RWPE2 (cell line): Measurements from ENCODE around the gene OTOF.

Experiments
- ATAC-seq: fragments of 200-7000 bp; cut with Tn5 transposase; 3 replicates; pipeline ENCODE4 v1.9.1; 2021; ENCODE audit warnings: low read depth
- DNase-seq: peaks from one replicate; pipeline ENCODE4 v3.0.0-alpha.2; 2020; ENCODE audit warnings: low spot score
- H3K27ac ChIP-seq: fragments of 450-650 bp; 2 replicates; pipeline ENCODE4 v1.5.1; 2017; ENCODE audit warnings: mild to moderate bottlenecking; ENCODE audit not compliant: poor library complexity, severe bottlenecking
- H3K27me3 ChIP-seq: fragments of 250-450 bp; sonication (Bioruptor Pico); 2 replicates; pipeline ENCODE4 v1.5.1; 2021; ENCODE audit warnings: mild to moderate bottlenecking, moderate library complexity; ENCODE audit not compliant: insufficient read depth, poor library complexity, severe bottlenecking
- H3K36me3 ChIP-seq: fragments of 250-450 bp; sonication (Bioruptor Pico); 2 replicates; pipeline ENCODE4 v1.5.1; 2020; ENCODE audit warnings: low read depth, mild to moderate bottlenecking, moderate library complexity
- H3K4me1 ChIP-seq: fragments of 250-450 bp; sonication (Bioruptor Pico); 2 replicates; pipeline ENCODE4 v1.5.1; 2021; ENCODE audit warnings: mild to moderate bottlenecking, moderate library complexity; ENCODE audit not compliant: insufficient read depth, poor library complexity, severe bottlenecking
- H3K4me3 ChIP-seq: fragments of 250-450 bp; sonication (Bioruptor Pico); 2 replicates; pipeline ENCODE4 v1.5.1; 2021; ENCODE audit warnings: mild to moderate bottlenecking, moderate library complexity; ENCODE audit not compliant: severe bottlenecking
- H3K9me3 ChIP-seq: fragments of 250-450 bp; sonication (Bioruptor Pico); 2 replicates; pipeline ENCODE4 v1.5.1; 2021; ENCODE audit warnings: mild to moderate bottlenecking, moderate library complexity; ENCODE audit not compliant: severe bottlenecking
- TF ChIP-seq, protein P1 (sequence below): fragments of 450-650 bp; IDR thresholded peaks from one replicate; pipeline ENCODE4 v1.5.1; 2017; ENCODE audit warnings: mild to moderate bottlenecking, moderate library complexity; ENCODE audit not compliant: poor library complexity, severe bottlenecking

The OTOF gene

DNA sequence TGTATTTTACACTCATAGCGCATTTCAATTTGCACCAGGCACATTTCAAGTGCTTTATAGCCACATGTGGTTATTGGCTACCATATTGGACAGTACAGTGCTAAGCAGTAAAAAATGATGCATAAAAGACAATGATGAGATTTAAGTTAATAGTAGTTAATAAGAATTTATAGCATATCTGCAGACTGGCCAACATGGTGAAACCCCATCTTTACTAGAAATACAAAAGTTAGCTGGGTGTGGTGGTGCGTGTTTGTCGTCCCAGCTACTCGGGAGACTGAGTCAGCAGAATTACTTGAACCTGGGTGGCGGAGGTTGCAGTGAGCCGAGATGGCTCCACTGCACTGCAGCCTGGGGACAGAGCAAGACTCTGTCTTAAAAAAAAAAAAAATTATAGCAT is 66.5 kb downstream of the OTOF start:
- H3K36me3 ChIP-seq = no peaks in the 10 kb centered on the region
- TF ChIP-seq, protein P1, sequence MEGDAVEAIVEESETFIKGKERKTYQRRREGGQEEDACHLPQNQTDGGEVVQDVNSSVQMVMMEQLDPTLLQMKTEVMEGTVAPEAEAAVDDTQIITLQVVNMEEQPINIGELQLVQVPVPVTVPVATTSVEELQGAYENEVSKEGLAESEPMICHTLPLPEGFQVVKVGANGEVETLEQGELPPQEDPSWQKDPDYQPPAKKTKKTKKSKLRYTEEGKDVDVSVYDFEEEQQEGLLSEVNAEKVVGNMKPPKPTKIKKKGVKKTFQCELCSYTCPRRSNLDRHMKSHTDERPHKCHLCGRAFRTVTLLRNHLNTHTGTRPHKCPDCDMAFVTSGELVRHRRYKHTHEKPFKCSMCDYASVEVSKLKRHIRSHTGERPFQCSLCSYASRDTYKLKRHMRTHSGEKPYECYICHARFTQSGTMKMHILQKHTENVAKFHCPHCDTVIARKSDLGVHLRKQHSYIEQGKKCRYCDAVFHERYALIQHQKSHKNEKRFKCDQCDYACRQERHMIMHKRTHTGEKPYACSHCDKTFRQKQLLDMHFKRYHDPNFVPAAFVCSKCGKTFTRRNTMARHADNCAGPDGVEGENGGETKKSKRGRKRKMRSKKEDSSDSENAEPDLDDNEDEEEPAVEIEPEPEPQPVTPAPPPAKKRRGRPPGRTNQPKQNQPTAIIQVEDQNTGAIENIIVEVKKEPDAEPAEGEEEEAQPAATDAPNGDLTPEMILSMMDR = no peak
- no peak overlapping the region for H3K27ac ChIP-seq
- no peaks in the 10 kb centered on the region for H3K27me3 ChIP-seq
- H3K4me1 ChIP-seq = peaks cover 3% of the 10 kb centered on the region
- H3K4me3 ChIP-seq = no peak overlapping the region
- DNase-seq (no peak), ATAC-seq (no peak)
- no peaks in the 10 kb centered on the region for H3K9me3 ChIP-seq

DNA sequence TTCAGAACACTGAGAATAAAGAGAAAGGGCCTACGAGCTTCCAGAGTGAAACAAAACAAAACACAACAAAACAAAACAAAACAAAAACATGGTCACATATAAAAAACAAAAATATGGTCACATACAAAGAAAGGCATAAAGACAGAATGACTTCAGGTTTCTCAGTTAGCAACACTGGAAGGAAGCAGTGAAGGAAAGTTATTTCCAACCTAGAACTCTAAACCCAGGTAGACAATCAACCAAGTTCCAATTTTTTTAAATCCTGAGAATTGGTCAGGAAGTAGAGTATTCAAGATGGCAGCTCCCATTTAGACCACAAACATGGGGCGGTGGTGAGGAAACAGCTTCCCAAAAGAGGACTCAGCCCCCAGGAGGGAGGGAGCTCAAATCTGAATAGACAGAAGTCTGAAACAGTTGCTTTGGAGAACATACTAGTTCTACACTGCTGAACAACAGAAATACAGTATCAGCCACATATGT is 67.1 kb downstream of the OTOF start:
- DNase-seq = no peak
- Histone ChIP-seq H3K9me3 (no peaks in the 10 kb centered on the region), H3K36me3 (no peaks in the 10 kb centered on the region), H3K4me3 (no peak overlapping the region), H3K27me3 (no peaks in the 10 kb centered on the region), H3K27ac (no peak overlapping the region), H3K4me1 (peaks cover 3% of the 10 kb centered on the region)
- TF ChIP-seq, protein P1 = no peak
- ATAC-seq = no peak

DNA sequence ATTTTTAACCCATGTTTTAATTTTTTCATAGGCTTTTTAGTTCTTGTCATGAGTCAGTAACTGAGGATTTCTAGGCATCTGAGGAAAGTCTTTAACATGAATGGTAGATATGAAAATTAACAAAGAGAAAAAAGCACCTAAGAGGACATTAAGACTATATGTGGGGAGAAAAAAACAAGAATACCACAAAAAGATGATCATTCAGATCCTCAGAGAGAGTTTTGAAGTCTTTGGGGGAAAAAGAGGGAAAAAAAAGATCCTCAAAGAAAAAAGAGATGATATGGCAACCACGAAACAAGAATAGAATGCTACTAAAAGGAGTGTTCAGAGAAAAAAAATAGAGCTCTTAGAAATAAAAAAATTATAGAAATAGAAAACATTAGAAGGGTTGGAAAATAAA is 68.1 kb downstream of the OTOF start:
- Histone ChIP-seq H3K27me3 (no peaks in the 10 kb centered on the region), H3K4me1 (peaks cover 3% of the 10 kb centered on the region), H3K27ac (no peak overlapping the region), H3K36me3 (no peaks in the 10 kb centered on the region), H3K4me3 (no peak overlapping the region), H3K9me3 (no peaks in the 10 kb centered on the region)
- TF ChIP-seq, protein P1 = no peak
- no peak for DNase-seq
- no peak for ATAC-seq

DNA sequence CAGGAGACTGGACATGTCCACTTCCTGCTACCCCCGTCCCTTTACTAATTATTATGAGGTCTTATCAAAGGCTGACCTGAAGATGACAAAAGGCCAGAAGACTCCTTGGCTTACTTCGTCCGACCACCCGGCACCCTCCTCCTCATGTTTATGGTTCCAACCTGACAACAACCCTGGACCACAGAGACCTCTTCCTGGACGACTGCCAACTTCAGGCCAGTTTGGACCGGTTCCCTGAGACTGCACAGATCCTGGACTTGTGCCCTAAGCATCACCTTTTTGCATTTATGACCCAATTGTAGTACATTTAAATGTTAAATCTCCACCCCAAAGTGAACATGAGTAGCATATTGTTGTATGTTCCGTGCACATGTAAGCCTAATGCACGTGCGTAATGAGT is 70.4 kb downstream of the OTOF start:
- TF ChIP-seq, protein P1 = no peak
- H3K9me3 ChIP-seq = no peaks in the 10 kb centered on the region
- ATAC-seq = no peak
- H3K27me3 ChIP-seq = no peaks in the 10 kb centered on the region
- no peak overlapping the region for H3K27ac ChIP-seq
- no peak for DNase-seq
- H3K4me3 ChIP-seq = no peak overlapping the region
- no peaks in the 10 kb centered on the region for H3K36me3 ChIP-seq
- peaks cover 3% of the 10 kb centered on the region for H3K4me1 ChIP-seq
